HG03095 (cell line): ENCODE measurements around the gene CEP41.

Source experiments
- ATAC-seq: cut with Tn5 transposase; IDR thresholded peaks from one replicate; pipeline ENCODE4 v1.9.1; 2021; ENCODE audit warnings: moderate library complexity; ENCODE audit not compliant: unreplicated experiment

CEP41 gene, protein sequence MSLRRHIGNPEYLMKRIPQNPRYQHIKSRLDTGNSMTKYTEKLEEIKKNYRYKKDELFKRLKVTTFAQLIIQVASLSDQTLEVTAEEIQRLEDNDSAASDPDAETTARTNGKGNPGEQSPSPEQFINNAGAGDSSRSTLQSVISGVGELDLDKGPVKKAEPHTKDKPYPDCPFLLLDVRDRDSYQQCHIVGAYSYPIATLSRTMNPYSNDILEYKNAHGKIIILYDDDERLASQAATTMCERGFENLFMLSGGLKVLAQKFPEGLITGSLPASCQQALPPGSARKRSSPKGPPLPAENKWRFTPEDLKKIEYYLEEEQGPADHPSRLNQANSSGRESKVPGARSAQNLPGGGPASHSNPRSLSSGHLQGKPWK

GRCh38 chr7:130440527-130441365, at the start of gene CEP41:
CEP41 (minus strand) TSS chr7:130441016; CDS start chr7:130440966, 50 bp downstream.
- peak; percentile 97 for ATAC-seq

- ATAC-seq: no peak
Observed at GRCh38 chr7:130490311-130490791, 49.5 kb upstream of the CEP41 start.

DNA sequence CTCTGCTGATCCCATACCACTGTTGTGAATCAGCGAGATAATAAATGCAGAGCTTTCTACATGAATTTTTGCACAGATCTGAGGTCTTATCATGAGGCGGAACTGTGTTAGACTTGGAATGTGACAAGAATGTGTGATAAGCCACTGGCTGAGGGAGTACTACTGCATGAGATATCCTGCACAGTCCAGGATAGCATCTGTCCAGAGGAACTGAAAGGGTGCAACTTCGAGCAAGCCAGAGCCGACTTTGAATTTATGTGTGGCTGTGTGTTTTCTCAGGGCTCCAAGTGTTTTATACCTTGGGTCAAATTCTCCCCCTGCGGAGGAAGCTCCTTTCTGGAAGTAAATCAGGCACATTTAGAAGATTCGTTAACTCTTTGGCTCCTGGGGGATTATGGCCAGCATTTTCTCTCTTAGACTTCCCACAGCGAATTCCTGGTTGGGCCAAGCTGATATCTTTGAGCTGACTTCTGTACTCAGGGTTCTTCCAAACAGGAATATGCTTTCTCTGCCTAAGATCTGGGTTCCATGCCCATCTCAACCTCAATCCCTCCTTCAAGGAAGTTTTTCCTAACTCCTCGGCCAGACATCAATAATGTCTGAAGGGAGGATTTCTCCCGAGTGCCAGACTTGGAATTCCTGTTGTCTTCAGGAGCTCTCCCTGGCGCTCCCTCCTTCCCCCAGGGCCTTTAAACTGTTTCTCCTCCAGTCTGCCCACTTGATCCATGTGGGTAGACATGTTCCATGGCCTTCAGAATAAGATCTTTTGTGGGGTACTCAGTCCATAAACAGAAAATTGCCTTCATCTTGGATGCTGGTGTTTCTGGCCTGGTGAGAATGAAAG, 48.5 kb upstream of the CEP41 start:
- no peak for ATAC-seq

DNA sequence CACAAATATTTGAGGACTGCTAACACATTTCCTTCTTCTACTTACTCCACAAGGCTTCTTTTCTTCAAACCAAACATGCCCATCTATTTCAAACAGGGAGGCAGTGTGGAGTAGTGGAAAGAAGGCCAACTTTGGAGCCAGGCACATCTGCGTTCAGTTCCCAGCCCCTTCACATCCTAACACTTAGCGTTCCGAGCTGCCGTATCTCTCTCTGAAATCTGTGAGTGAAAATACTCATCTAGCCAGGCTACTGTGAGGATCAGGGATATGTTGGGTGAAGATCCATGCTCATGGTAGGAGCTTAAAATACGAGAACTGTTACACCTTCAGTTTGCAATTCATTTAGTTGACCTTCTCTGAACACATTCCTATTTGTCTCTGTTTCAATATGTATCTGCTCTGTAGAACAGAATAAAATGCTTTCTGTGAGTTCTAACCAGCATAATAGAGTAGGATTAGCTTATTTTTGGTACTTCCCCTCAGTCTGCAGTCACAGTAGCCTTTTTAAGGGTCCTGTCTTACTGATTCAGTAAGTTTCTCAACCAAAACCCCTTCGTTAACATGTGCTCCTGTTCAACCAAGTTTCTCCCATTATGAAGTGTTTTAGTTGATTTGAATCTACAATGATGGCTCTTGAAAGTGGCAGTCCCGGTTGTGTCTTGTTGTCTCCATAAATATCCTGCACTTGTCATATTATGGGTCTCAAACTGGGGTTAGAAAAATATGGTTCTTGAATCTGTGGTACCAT, 47.8 kb upstream of the CEP41 start:
- ATAC-seq: no peak

GRCh38 chr7:130486954-130487436, 46.2 kb upstream of the CEP41 start:
- ATAC-seq: no peak

GRCh38 chr7:130486114-130486953, 45.5 kb upstream of the CEP41 start:
- no peak for ATAC-seq

DNA sequence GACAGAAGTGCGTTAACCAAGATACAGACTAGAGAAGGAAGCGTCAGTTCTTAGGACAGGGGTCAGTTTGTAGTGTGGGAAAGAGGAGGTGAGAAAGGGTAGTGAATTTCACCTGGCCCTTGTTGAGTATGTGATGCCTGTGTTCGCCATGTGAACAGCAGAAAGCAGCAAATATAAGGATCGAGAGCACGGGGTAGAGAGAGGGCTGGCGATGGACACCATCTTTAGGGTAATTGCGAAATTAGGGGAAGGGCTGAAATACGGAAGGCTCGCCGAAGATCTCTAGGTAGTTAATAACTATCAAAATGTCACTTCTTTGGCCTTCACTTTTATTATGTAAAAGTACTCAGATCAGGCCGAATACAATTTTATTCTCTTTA, 44.9 kb upstream of the CEP41 start:
- no peak for ATAC-seq

DNA sequence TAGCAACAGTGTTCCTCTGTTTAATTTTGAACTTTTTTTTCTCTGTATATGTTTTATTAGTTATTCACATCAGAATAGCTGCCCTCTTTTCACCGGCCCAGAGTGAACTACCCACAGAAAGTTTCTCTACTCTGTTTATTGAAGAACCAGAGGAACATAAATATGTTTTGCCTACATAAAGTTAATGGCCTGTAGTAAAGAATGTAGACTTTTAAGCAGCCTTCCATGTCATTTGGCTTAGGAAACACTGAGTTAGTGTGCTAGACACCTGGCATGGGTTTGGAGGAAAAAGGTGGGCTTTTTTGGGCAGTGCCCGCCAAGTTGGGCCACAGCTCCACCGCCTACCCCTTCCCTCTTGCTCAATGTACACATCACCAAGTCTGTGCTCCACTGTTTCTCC, 42.2 kb upstream of the CEP41 start:
- no peak for ATAC-seq

DNA sequence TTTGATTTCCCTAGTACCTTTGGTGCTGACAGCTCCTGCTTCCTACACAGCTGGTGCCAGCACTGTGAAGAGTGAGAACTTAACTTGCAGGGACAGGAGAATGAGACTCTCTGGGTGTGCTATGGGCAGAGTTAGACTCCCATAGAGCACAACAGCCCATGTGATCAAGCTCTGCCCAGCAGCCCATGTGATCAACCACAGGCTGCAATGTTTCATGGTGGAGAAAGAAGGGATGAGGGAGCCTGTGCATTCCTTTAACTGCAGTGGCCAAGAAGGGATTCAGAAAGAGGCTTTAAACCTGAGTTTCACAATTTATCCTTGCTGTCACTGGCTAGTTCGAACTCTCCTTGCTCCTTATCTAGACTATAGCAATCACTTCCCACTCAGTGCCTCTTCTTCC, 41.1 kb upstream of the CEP41 start:
- ATAC-seq: no peak

DNA sequence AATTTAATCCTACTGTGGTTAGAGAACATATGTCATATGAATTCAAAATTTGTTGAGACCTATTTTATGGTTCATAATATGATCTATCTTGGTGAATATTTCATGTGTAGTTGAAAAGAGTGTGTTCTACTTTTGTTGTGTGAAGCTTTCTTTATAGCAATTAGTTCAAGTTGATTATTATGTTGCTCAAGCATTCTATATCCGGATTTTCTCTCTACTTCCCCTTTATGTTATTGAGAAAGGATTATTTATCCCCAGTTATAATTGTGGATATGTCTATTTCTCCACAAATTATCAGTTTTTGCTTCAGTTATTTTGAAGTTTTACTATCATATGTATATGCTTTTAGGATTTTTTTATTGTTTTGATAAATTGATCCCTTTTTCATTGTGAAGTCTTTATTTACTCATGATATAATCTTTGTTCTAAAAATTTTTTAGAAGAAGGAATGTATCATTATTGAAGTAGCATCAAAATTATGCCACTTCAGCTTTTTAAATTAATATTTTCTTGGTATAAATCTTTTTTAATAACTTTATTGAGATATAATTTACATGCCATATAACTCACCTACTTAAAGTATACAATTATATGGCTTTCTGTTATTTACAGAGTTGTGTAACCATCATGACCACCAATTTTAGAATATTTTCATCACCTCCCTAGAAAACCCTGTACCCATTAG, 39.0 kb upstream of the CEP41 start:
- ATAC-seq: no peak

DNA sequence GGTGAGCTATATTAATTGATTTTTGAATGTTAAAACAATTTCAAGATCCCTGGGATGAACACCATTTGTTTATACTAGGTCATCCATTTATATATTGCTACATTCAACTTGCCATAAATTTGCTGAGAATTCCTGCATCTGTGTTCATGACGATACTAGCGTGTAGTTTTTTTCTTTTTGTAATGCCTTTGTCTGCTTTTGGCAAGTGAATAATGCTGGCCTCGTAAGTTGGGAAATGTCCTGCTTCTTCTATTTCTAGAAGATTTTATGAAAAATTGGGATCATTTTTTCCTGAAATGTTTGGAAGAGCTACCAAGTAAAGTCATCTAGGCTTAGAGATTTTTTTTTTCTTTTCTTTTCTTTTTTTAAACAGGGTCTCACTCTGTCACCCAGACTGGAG, 38.2 kb upstream of the CEP41 start:
- ATAC-seq: no peak

GRCh38 chr7:130476297-130477150, 35.7 kb upstream of the CEP41 start:
- peak; percentile 85 for ATAC-seq

GRCh38 chr7:130475776-130476175, 35.0 kb upstream of the CEP41 start:
- ATAC-seq: no peak

DNA sequence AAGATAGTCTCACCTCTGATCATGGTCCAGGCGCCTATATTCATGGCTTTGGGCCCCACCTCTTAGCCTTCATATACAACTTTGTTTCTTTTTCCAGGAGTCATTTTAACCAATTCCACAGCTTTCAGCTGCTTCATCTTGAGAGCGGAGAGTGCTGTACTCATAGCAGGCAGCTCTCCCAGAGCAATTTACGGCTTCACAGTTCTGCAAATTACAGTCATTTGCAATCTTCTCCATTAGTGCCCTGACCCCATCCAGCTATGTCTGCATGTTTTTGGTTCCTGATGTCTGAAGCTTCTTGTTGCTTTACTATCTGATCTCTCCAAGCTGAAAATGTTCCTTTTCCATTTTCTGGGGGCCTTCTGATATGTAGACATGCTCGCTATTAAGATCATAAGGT, 33.1 kb upstream of the CEP41 start:
- ATAC-seq: no peak

GRCh38 chr7:130473289-130473688, 32.5 kb upstream of the CEP41 start:
- no peak for ATAC-seq

- ATAC-seq: no peak
Observed at GRCh38 chr7:130471974-130472373, 31.2 kb upstream of the CEP41 start.

DNA sequence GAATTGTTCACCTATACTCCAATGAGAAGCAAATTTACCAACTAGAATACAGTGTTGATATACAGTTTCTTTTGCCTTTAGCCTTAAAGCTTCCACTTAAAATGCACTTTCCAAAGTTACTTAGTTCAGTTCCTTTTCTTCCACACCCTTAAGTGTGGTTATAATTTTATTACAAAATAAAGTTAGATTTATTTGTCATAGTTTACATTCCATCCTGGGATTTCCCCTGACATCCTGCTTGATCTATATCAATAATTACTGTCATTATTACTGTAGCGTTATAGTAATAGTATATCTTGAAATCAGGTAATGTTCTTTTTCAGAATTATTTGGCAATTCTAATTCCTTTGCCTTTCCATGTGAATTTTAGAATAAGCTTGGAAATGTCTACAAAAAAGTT, 27.8 kb upstream of the CEP41 start:
- ATAC-seq: no peak
